NCI-H128 (cell line): ENCODE results near the gene FUZ.
A peak's percentile ranks its signal among the peaks of the same experiment; 100 is the strongest.
"Not testable (repeated sequence)": the region's sequence is repeated elsewhere in the genome, so short reads cannot be mapped to it uniquely, and the experiment has no call there.

Source experiments
- DNase-seq: peaks from one replicate; lab custom pipeline; 2025; ENCODE audit not compliant: unreplicated experiment; lab: John Stamatoyannopoulos, UW

Gene FUZ

GRCh38 chr19:49833599-49833998, 20.5 kb upstream of the FUZ start:
- DNase-seq: no peak

- no peak for DNase-seq
These were observed 19.5 kb upstream of the FUZ start for GRCh38 chr19:49832556-49832955.

- no peak for DNase-seq
These were observed 18.5 kb upstream of the FUZ start for GRCh38 chr19:49831592-49831991.

- DNase-seq: no peak
These were observed 17.7 kb upstream of the FUZ start for GRCh38 chr19:49830766-49831165.

GRCh38 chr19:49829721-49830120, 16.6 kb upstream of the FUZ start:
- no peak for DNase-seq

- DNase-seq: no peak
These were observed 16.1 kb upstream of the FUZ start for GRCh38 chr19:49829200-49829599.

- DNase-seq: no peak
These were observed 13.9 kb upstream of the FUZ start for GRCh38 chr19:49827034-49827433.

- no peak for DNase-seq
These were observed 11.6 kb upstream of the FUZ start for GRCh38 chr19:49824662-49825061.

- peak; percentile 60 for DNase-seq
These were observed 10.4 kb upstream of the FUZ start for GRCh38 chr19:49823472-49823871.

- peak; percentile 51 for DNase-seq
These were observed 7.0 kb upstream of the FUZ start for GRCh38 chr19:49820125-49820524.

GRCh38 chr19:49819452-49820115, 6.5 kb upstream of the FUZ start:
- DNase-seq: not testable (repeated sequence)

- no peak for DNase-seq
These were observed 5.7 kb upstream of the FUZ start for GRCh38 chr19:49818649-49819370.

- peak; percentile 61 for DNase-seq
These were observed 5.0 kb upstream of the FUZ start, which contains the start of gene MED25 for GRCh38 chr19:49817964-49818648. Gene MED25, plus strand, starts transcription at chr19:49818289. Its CDS starts 53 bp downstream, at chr19:49818342.

GRCh38 chr19:49816590-49816989, 3.5 kb upstream of the FUZ start:
- no peak for DNase-seq

- no peak for DNase-seq
These were observed 918 bp upstream of the FUZ start for GRCh38 chr19:49814010-49814409.

GRCh38 chr19:49812452-49812996, 568 bp downstream of the FUZ start:
- no peak for DNase-seq

GRCh38 chr19:49811328-49811727, 1.8 kb downstream of the FUZ start:
- no peak for DNase-seq

GRCh38 chr19:49809941-49810389, 3.1 kb downstream of the FUZ start:
- no peak for DNase-seq

- peak; percentile 24 for DNase-seq
These were observed 3.7 kb downstream of the FUZ start for GRCh38 chr19:49809160-49809940.

- peak; percentile 81 for DNase-seq
These were observed 4.4 kb downstream of the FUZ start for GRCh38 chr19:49808711-49809159.
